GM23248 (cell line): ENCODE results near the gene DLG2.

Source experiments
- EZH2 ChIP-seq: fragments of 200-600 bp; sonication (generic); IDR thresholded peaks from 2 replicates; pipeline ENCODE4 v1.6.1; 2018; ENCODE audit warnings: antibody characterized with exemption, mild to moderate bottlenecking; ENCODE audit not compliant: insufficient read depth, poor library complexity, severe bottlenecking
- EZH2phosphoT487 ChIP-seq: fragments of 200-600 bp; sonication (generic); IDR thresholded peaks from 2 replicates; pipeline ENCODE4 v1.6.1; 2018; ENCODE audit warnings: antibody characterized with exemption, moderate library complexity, mild to moderate bottlenecking, low read depth; ENCODE audit not compliant: insufficient read depth

DNA sequence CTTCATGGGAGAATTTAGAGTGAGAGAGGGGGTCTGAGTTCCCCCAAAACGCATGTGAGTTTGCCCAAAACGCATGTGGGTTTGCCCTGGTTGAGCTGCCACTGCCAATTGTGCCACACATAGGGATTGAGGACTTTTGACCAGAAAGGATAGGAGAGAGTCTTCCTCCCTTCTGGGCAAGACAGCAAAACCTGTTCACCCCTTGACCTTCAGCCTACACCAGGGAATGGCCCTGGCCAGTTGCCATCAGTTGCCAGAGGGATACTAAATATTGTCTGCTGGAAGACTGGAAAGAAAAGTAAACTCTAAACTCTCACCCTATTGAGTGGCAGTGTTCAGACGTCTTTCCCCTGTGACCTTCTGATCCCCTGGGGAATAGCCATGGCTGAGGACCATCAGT, 363.8 kb downstream of the DLG2 start:
- TF ChIP-seq EZH2 (no peak), EZH2phosphoT487 (no peak)
